ENCODE results near the gene NUP42. TPM values are rescaled to one million over a fixed set of nuclear protein-coding genes. Genes with fewer than 3 reads are reported as not detected.

NUP42 gene
- total RNA-seq, 1 experiment from 2014 or later: 41.3 TPM

- Mint-ChIP-seq H3K4me3 (ENCODE audit: unreplicated experiment) (peak overlapping the region; percentile 90), H3K27me3 (ENCODE audit: insufficient read depth, unreplicated experiment) (no peaks in the 10 kb centered on the region), H3K4me1 (ENCODE audit: insufficient read depth, unreplicated experiment) (peaks cover 17% of the 10 kb centered on the region), H3K27ac (ENCODE audit: low read depth, unreplicated experiment) (peak overlapping the region; percentile 96), H3K9me3 (ENCODE audit: unreplicated experiment) (no peaks in the 10 kb centered on the region), H3K36me3 (ENCODE audit: insufficient read depth, unreplicated experiment) (peaks cover 40% of the 10 kb centered on the region)
- no peak for TF ChIP-seq CTCF (IDR thresholded peaks at IDR 0.05; ENCODE audit: unreplicated experiment)
- DNase-seq (ENCODE audit: unreplicated experiment): no peak
- no TSS peak for BruUV-seq (replicated peaks)
- CTCF ChIA-PET: interaction anchor here (0.5 to 5.2 kb wide), 13 partner anchors 37 to 98 kb away, joined by 3 to 38 read pairs (median 4); partner anchors contain the start of gene KLHL7
- POLR2A ChIA-PET: interaction anchor here (0.6 to 6.6 kb wide), 5 partner anchors 30 to 76 kb away, joined by 3 to 99 read pairs (median 3); partner anchors contain the start of gene KLHL7
- intact Hi-C loops (cut with micrococcal nuclease): loop anchor here (5.0 kb wide), 1 partner anchor 96 kb away; no protein-coding TSS in a partner anchor
Observed at GRCh38 chr7:23183279-23184012, 1.6 kb downstream of the NUP42 start.

GRCh38 chr7:23184291-23184690, 2.4 kb downstream of the NUP42 start:
- ChIA-PET CTCF (interaction anchor here (0.6 to 5.2 kb wide), 26 partner anchors 14 to 359 kb away, joined by 3 to 38 read pairs (median 4); partner anchors contain the start of gene KLHL7), POLR2A (interaction anchor here (0.7 to 6.6 kb wide), 9 partner anchors 11 to 347 kb away, joined by 3 to 99 read pairs (median 4); partner anchors contain the start of gene KLHL7)
- peaks cover 48% of the 10 kb centered on the region for H3K36me3 Mint-ChIP-seq (ENCODE audit: insufficient read depth, unreplicated experiment)
- H3K9me3 Mint-ChIP-seq (ENCODE audit: unreplicated experiment): no peaks in the 10 kb centered on the region
- no peak for TF ChIP-seq CTCF (IDR thresholded peaks at IDR 0.05; ENCODE audit: unreplicated experiment)
- H3K27ac Mint-ChIP-seq (ENCODE audit: low read depth, unreplicated experiment): no peak overlapping the region
- intact Hi-C loops (cut with micrococcal nuclease): loop anchor here (5.0 kb wide), 1 partner anchor 97 kb away; no protein-coding TSS in a partner anchor
- H3K27me3 Mint-ChIP-seq (ENCODE audit: insufficient read depth, unreplicated experiment): no peaks in the 10 kb centered on the region
- H3K4me1 Mint-ChIP-seq (ENCODE audit: insufficient read depth, unreplicated experiment): peaks cover 17% of the 10 kb centered on the region
- no peak for DNase-seq (ENCODE audit: unreplicated experiment)
- BruUV-seq (replicated peaks): no TSS peak
- peak overlapping the region; percentile 90 for H3K4me3 Mint-ChIP-seq (ENCODE audit: unreplicated experiment)

- Mint-ChIP-seq H3K4me3 (ENCODE audit: unreplicated experiment) (no peak overlapping the region), H3K27me3 (ENCODE audit: insufficient read depth, unreplicated experiment) (no peaks in the 10 kb centered on the region), H3K27ac (ENCODE audit: low read depth, unreplicated experiment) (no peak overlapping the region), H3K4me1 (ENCODE audit: insufficient read depth, unreplicated experiment) (peaks cover 17% of the 10 kb centered on the region), H3K9me3 (ENCODE audit: unreplicated experiment) (no peaks in the 10 kb centered on the region), H3K36me3 (ENCODE audit: insufficient read depth, unreplicated experiment) (peaks cover 54% of the 10 kb centered on the region)
- TF ChIP-seq CTCF (IDR thresholded peaks at IDR 0.05; ENCODE audit: unreplicated experiment): peak; percentile 60
- BruUV-seq (replicated peaks): no TSS peak
- ChIA-PET POLR2A (interaction anchor here (0.6 to 6.6 kb wide), 13 partner anchors 9 to 346 kb away, joined by 3 to 99 read pairs (median 4); partner anchors contain the start of gene KLHL7), CTCF (interaction anchor here (0.6 to 5.2 kb wide), 28 partner anchors 14 to 359 kb away, joined by 3 to 38 read pairs (median 4); partner anchors contain the start of gene KLHL7)
- peak; percentile 65 for DNase-seq (ENCODE audit: unreplicated experiment)
- intact Hi-C loops (cut with micrococcal nuclease): loop anchor here (1.0 to 5.0 kb wide), 3 partner anchors 77 to 360 kb away; no protein-coding TSS in a partner anchor
Observed at GRCh38 chr7:23184709-23185359, 3.0 kb downstream of the NUP42 start.

GRCh38 chr7:23185980-23186379, 4.1 kb downstream of the NUP42 start:
- no peak for DNase-seq (ENCODE audit: unreplicated experiment)
- H3K27ac Mint-ChIP-seq (ENCODE audit: low read depth, unreplicated experiment): no peak overlapping the region
- no TSS peak for BruUV-seq (replicated peaks)
- CTCF ChIA-PET: interaction anchor here (0.7 to 5.2 kb wide), 2 partner anchors 86 to 298 kb away, joined by 3 to 38 read pairs; no protein-coding TSS in a partner anchor
- intact Hi-C loops (cut with micrococcal nuclease): loop anchor here (1.0 kb wide), 2 partner anchors 76 to 359 kb away; no protein-coding TSS in a partner anchor
- TF ChIP-seq CTCF (IDR thresholded peaks at IDR 0.05; ENCODE audit: unreplicated experiment): no peak
- H3K27me3 Mint-ChIP-seq (ENCODE audit: insufficient read depth, unreplicated experiment): no peaks in the 10 kb centered on the region
- H3K4me1 Mint-ChIP-seq (ENCODE audit: insufficient read depth, unreplicated experiment): peaks cover 17% of the 10 kb centered on the region
- H3K36me3 Mint-ChIP-seq (ENCODE audit: insufficient read depth, unreplicated experiment): peaks cover 60% of the 10 kb centered on the region
- H3K9me3 Mint-ChIP-seq (ENCODE audit: unreplicated experiment): no peaks in the 10 kb centered on the region
- H3K4me3 Mint-ChIP-seq (ENCODE audit: unreplicated experiment): no peak overlapping the region
- POLR2A ChIA-PET: interaction anchor here (1.1 kb wide), 1 partner anchor 72 kb away, joined by 3 read pairs; no protein-coding TSS in a partner anchor

Measured in MCF 10A (cell line).